ENCODE measurements around the gene GMIP. TPM values are rescaled to one million over a fixed set of nuclear protein-coding genes. Genes with fewer than 3 reads are reported as not detected.
A peak's percentile ranks its signal among the peaks of the same experiment; 100 is the strongest.

Gene GMIP
- total RNA-seq, 2 experiments from 2014 or later: 128 to 135 TPM

DNA sequence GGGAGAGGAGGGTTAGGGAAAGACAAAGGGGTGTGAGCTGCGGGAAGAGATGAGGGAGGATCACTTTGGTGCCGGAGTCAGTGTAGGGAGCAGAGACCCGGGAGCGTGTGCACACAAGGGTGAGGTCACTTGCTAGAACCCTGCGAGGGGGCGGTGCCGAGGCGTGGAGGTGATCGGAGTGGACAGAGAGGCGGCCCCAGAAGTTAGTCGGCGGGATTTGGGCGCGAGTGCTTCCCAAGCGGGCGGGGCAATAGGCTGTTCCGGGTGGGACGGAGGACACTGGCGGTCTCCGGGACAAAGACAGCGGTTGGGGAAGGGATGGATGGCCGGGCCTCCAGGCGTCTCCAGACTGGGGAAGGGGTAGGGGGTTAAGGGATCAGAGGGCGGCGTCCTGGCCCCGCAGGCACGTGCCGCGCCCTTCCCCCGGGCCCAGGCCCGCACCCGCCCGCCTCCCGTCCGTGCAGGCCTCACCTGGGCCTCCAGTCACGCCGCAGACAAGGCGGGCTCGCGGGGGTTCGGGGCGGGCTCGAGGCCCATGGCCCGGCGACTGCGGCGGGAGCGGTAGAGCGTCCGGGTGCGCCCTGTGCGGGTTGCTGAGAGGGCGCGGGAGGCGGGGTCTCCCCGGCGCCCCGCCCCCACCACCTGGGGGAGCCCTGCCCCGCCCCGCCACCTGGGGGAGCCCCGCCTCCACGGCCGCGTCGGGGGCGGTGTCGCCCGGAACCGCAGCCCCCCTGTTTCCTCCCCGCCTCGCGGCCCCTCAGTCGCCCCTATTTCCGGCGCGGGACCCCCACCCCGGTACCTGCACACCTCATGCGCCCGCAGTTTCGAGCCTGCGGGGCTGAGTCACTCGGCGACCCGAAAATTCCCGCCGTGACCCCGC lies 15.6 kb downstream of the GMIP start, which contains the start of gene LPAR2:
TSS of gene LPAR2 (minus strand) at position 600 of the 880 bp plus-strand sequence. CDS start 945 bp downstream, outside the sequence.
- no peaks in the 10 kb centered on the region for H3K9me3 Mint-ChIP-seq
- H3K4me1 Mint-ChIP-seq: peaks cover 26% of the 10 kb centered on the region
- peak; percentile 75 for ATAC-seq (ENCODE audit: low read depth)
- H3K27me3 Mint-ChIP-seq: no peaks in the 10 kb centered on the region
- peak; percentile 92 for DNase-seq
- H3K36me3 Mint-ChIP-seq: peaks cover 25% of the 10 kb centered on the region
- POLR2A ChIA-PET: interaction anchor here (0.6 to 3.6 kb wide), 27 partner anchors 9 to 148 kb away, joined by 3 to 25 read pairs (median 4); partner anchors contain the start of genes ATP13A1, GMIP, NDUFA13 and PBX4
- peak within 1 kb of the TSS; percentile 99 for H3K4me3 Mint-ChIP-seq
- peak within 1 kb of the TSS; percentile 96 for H3K27ac Mint-ChIP-seq

DNA sequence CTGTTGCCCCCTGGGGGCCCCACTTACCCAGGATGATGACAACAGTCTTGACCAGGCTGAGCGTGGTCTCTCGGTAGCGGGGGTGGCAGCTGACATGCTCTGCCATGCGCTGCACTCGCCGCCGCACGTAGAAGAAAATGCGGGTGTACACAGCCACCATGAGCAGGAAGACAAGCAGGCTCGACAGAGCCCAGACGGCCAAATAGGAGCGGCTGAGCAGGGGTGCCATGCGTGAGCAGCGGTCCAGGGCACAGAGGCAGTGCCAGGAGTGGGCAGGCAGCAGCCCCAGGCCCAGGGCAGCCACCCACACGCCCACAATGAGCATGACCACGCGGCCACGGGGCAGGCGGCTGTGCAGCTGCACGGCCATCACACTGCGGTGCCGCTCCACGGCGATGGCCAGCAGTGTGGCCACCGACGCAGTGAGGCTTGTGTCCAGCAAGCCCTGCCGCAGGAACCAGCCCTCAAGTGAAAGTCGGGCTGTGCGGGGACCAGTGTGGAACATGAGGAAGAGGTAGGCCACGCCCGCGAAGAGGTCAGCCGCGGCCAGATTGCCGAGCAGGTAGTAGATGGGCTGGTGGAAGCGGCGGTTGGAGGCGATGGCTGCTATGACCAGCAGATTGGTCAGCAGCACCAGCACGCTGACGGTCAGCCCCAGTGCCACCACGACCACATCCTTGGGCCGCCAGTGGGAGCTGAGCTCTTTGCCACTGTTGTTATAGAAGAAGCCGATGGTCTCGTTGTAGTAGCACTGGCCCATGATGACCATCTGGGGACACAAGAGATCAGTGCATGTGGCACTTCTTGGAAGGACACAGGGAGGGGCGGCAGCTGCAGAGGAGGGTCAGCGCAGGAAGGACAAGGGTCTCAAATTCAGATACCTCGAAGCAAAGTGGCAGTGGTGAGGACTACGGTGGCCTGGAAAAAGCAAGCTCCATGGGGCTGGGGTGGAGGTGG lies 16.7 kb downstream of the GMIP start:
- Mint-ChIP-seq H3K4me3 (peak overlapping the region; percentile 99), H3K9me3 (no peaks in the 10 kb centered on the region), H3K27me3 (no peaks in the 10 kb centered on the region), H3K27ac (peak overlapping the region; percentile 96), H3K36me3 (peaks cover 21% of the 10 kb centered on the region), H3K4me1 (peaks cover 24% of the 10 kb centered on the region)
- no peak for ATAC-seq (ENCODE audit: low read depth)
- POLR2A ChIA-PET: interaction anchor here (0.6 to 3.6 kb wide), 20 partner anchors 8 to 122 kb away, joined by 3 to 25 read pairs (median 4); partner anchors contain the start of genes GMIP, NDUFA13, PBX4 and TSSK6
- no peak for DNase-seq

DNA sequence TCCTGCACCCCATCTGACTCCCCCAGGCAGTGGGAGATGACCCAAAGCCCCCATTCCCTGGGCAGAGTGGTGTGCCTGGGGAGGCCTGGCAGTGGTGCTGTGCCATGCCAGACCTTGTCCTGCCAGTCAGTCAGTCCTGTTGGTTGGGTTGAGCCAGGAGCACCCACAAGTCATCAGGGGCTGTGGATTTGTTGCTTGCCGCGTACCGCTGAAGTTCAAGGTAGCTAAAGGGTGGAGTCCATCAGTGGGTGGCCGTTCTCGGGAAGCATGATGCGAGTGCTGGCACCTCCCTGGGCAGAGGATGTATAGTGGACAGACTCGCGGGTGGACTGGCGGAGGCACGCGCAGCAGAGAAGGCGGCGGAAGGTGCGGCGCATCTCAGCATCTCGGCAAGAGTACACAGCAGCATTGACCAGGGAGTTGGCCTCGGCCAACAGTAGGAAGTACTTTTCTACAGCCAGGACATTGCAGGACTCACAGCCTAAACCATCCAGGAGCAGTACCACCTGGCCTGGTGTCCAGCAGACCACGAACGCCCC lies 19.4 kb downstream of the GMIP start:
- peak overlapping the region; percentile 38 for H3K27ac Mint-ChIP-seq
- H3K36me3 Mint-ChIP-seq: peaks cover 22% of the 10 kb centered on the region
- no peaks in the 10 kb centered on the region for H3K27me3 Mint-ChIP-seq
- DNase-seq (no peak), ATAC-seq (ENCODE audit: low read depth) (no peak)
- H3K9me3 Mint-ChIP-seq: no peaks in the 10 kb centered on the region
- POLR2A ChIA-PET: interaction anchor here (0.7 to 1.7 kb wide), 3 partner anchors 9 to 25 kb away, joined by 3 to 6 read pairs (median 3); no protein-coding TSS in a partner anchor
- H3K4me1 Mint-ChIP-seq: peaks cover 31% of the 10 kb centered on the region
- no peak overlapping the region for H3K4me3 Mint-ChIP-seq

DNA sequence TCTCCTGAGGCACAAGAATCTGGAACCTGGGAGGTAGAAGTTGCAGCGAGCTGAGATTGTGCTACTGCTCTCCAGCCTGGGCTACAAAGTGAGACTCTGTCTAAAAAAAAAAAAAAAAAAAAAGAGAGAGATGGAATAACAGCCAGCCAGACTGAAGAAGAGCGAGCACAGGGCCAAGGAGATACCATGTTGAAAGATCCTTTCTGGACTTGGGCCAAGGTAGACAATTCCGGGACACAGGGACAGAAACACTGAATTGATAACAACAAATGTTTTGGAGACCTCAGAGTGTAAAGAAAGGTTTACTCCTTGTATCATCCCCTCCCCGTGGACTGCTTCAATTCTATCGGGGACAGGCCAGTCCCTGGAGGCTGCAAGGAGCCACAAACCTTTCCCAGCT lies 20.1 kb downstream of the GMIP start:
- no peak overlapping the region for H3K27ac Mint-ChIP-seq
- H3K36me3 Mint-ChIP-seq: peaks cover 20% of the 10 kb centered on the region
- ATAC-seq (ENCODE audit: low read depth) (no peak), DNase-seq (no peak)
- H3K27me3 Mint-ChIP-seq: peaks cover 2% of the 10 kb centered on the region
- no peak overlapping the region for H3K4me3 Mint-ChIP-seq
- no peaks in the 10 kb centered on the region for H3K9me3 Mint-ChIP-seq
- peaks cover 33% of the 10 kb centered on the region for H3K4me1 Mint-ChIP-seq
- POLR2A ChIA-PET: interaction anchor here (0.6 to 1.0 kb wide), 2 partner anchors 20 to 91 kb away, joined by 3 read pairs; no protein-coding TSS in a partner anchor

DNA sequence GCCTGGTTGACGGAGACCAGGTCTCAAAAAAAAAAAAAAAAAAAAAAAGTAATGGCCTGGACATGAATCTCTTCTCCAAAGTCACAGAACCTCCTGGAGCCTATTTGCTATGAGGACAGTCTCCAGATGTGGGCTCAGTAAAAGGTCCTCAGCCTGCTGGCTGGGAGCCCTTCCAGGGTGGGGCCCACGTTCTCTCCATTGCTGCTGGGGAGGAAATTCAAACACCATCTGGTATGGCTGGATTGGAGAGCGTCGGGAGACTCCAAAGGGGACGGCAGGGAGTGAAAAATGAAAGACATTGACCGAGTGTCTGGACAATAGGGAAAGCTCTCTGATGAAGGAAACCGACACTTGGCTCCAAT lies 23.6 kb downstream of the GMIP start:
- Mint-ChIP-seq H3K4me1 (peaks cover 37% of the 10 kb centered on the region), H3K27ac (no peak overlapping the region), H3K27me3 (peaks cover 2% of the 10 kb centered on the region), H3K9me3 (no peaks in the 10 kb centered on the region), H3K4me3 (no peak overlapping the region), H3K36me3 (peaks cover 17% of the 10 kb centered on the region)
- ATAC-seq (ENCODE audit: low read depth) (no peak), DNase-seq (no peak)
- POLR2A ChIA-PET: interaction anchor here (0.6 to 1.5 kb wide), 4 partner anchors 18 to 44 kb away, joined by 3 to 5 read pairs (median 4); partner anchors contain the start of gene ATP13A1

DNA sequence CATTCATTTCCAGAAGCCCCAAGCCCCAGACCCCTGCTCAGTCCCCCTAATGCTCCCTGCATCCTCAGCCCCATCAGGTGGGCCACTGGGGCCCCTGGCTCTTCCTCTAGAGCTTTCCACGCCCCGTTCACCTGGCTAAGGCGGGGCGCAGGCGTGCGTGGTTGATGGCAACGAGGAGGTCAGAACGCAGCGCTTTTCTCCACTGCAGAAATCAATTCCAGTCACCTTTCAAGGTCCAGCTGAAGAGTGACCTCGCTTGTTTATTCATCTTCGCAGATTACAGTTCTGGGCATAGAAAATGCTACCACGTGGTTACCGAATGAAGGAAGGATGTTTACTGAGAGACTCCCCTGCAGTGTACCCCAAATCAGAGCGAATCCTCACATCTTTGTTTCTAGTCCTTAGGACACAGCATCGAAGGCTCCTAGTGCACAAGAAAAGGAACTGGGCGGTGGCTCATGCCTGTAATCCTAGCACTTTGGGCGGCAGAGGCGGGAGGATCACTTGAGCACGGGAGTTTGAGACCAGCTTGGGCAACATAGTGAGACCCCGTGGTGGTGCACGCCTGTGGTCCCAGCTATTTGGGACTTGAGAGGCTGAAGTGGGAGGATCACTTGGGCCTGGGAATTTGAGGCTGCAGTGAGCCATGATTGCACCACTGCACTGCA lies 24.1 kb downstream of the GMIP start:
- POLR2A ChIA-PET: interaction anchor here (0.7 to 1.5 kb wide), 6 partner anchors 8 to 45 kb away, joined by 3 to 5 read pairs (median 4); partner anchors contain the start of gene ATP13A1
- Mint-ChIP-seq H3K9me3 (no peaks in the 10 kb centered on the region), H3K27ac (peak overlapping the region; percentile 86), H3K4me1 (peaks cover 37% of the 10 kb centered on the region), H3K4me3 (peak overlapping the region; percentile 86), H3K36me3 (peaks cover 17% of the 10 kb centered on the region), H3K27me3 (peaks cover 2% of the 10 kb centered on the region)
- ATAC-seq (ENCODE audit: low read depth): no peak
- no peak for DNase-seq

DNA sequence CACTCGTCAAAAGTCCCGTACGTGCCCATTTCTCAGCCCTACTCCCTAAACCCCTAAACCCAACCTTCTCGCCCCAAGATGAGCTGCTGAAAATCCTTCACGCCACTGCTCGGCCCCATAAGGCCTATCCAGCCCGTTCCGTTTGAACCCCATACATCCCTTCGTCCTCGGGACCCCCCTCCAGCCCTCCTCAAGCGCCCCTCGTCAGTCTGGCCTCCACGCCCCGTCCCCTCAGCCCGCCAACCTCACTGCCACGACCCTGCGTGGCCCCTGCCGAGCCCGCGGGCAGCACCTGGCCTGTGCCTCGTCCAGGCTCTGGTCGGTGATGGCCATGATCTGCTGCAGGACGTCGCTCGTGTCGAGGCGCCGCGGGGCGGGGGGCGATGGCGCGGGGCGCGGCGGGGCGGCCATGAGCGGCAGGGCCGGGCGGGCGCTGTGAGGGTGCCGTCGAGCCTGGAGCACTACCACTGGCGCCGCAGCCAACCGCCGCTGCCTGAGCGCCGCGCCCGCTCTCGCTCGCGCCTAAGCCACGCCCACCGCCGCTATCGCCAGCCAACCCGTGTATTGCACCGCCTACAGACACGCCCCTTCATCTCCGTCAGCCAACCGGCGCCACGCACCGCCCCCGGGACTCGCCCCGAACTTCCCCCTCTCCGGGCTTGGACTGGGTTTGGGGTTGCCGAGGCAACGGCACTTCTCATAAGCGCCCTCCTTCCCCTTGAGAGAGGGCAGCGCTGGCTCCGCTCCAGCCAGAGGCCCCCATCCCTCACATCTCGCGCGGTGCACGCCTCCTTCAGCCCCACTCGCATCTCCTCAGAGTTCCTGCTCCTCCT lies 25.0 kb downstream of the GMIP start, which contains the start of gene PBX4:
TSS of gene PBX4 (minus strand) at position 469 of the 833 bp plus-strand sequence. CDS start at position 411, 58 bp downstream.
- peak within 1 kb of the TSS; percentile 86 for H3K4me3 Mint-ChIP-seq
- peaks cover 35% of the 10 kb centered on the region for H3K4me1 Mint-ChIP-seq
- H3K9me3 Mint-ChIP-seq: no peaks in the 10 kb centered on the region
- H3K27me3 Mint-ChIP-seq: peaks cover 2% of the 10 kb centered on the region
- POLR2A ChIA-PET: interaction anchor here (0.6 to 2.8 kb wide), 11 partner anchors 8 to 79 kb away, joined by 3 to 13 read pairs (median 5); partner anchors contain the start of genes ATP13A1 and ZNF101
- DNase-seq (peak; percentile 99), ATAC-seq (ENCODE audit: low read depth) (peak; percentile 94)
- H3K36me3 Mint-ChIP-seq: peaks cover 15% of the 10 kb centered on the region
- H3K27ac Mint-ChIP-seq: peak within 1 kb of the TSS; percentile 87

DNA sequence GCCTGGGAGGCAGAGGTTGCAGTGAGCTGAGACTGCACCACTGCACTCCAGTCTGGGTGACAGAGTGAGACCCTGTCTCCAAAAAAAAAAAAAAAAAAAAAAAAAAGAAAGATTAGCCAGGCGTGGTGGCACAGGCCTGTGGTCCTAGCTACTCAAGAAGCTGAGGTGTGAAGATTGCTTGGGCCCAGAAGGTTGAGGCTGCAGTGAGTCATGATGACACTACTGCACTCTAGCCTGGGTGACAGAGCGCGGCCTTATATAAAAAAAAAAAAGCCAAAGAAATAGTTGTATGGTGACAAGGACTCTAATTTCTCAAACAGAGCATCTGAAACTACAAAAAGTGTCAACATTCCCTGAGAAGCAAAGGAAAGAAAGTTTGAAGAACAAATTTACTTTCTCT lies 28.4 kb downstream of the GMIP start:
- Mint-ChIP-seq H3K4me1 (peaks cover 38% of the 10 kb centered on the region), H3K27ac (peak overlapping the region; percentile 18), H3K27me3 (peaks cover 2% of the 10 kb centered on the region)

DNA sequence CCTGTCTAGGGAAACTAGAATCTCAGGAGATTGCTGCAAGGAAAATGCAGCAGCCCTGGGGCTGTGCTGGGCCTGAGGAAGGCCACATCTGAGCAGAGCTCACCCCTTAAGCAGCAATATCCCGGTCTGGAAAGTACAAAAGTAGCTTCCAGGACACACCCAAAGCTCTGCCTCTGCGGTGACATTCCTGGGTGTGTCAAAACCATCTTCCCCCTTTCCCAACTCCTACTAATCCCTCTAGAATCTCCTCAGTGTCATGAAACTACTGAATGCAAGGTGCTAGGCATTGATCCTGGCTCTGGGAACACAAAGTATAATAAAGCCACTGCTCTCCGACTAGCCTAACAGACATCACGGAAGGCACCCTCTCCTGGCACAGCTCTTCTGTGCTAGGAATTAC lies 30.0 kb downstream of the GMIP start:
- DNase-seq: no peak
- Mint-ChIP-seq H3K27ac (peak overlapping the region; percentile 36), H3K27me3 (no peaks in the 10 kb centered on the region), H3K4me3 (no peak overlapping the region), H3K4me1 (peaks cover 36% of the 10 kb centered on the region), H3K9me3 (no peaks in the 10 kb centered on the region), H3K36me3 (peaks cover 41% of the 10 kb centered on the region)
- POLR2A ChIA-PET: interaction anchor here (0.9 to 2.5 kb wide), 2 partner anchors 11 to 53 kb away, joined by 5 to 10 read pairs; no protein-coding TSS in a partner anchor
- ATAC-seq (ENCODE audit: low read depth): no peak

More for the DNA sequence above, 28.4 kb downstream of the GMIP start:
- POLR2A ChIA-PET: interaction anchor here (0.6 to 1.3 kb wide), 5 partner anchors 9 to 18 kb away, joined by 3 to 6 read pairs (median 3); no protein-coding TSS in a partner anchor
- Mint-ChIP-seq H3K9me3 (no peaks in the 10 kb centered on the region), H3K4me3 (peak overlapping the region; percentile 43), H3K36me3 (peaks cover 29% of the 10 kb centered on the region)
- DNase-seq (no peak), ATAC-seq (ENCODE audit: low read depth) (peak; percentile 11)

DNA sequence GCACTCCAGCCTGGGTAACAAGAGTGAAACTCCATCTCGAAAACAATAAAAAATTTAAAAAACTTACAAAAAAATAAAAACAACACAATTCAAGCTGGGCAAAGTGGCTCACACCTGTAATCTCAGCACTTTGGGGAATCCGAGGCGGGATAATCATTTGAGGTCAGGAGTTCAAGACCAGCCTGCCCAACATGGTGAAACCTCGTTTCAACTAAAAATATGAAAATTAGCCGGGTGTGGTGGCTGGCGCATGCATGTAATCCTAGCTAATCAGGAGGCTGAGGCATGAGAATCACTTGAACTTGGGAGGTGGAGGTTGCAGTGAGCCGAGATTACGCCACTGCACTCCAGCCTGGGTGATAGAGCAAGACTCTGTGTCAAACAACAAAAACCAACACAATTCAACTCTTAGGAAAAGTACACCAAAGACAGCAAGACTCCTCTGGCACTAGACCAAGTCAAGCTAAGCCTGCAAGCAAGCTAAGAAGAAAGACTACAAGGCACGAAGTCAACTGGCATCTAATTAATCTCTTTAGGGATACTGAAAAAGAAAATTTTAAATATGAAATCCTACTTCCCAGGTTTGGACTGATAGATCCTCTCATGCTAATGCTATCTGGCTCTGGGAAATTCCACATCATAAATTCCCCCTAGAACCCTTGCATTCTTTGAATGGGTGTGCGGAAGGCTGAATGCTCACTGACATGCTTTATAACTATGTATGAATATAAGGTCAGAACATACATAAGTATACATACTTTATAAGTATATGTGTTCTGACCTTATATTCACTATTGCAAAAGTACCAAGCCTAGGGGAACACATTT lies 32.9 kb downstream of the GMIP start:
- Mint-ChIP-seq H3K4me1 (peaks cover 38% of the 10 kb centered on the region), H3K27me3 (no peaks in the 10 kb centered on the region), H3K4me3 (no peak overlapping the region), H3K9me3 (no peaks in the 10 kb centered on the region), H3K27ac (no peak overlapping the region), H3K36me3 (peaks cover 42% of the 10 kb centered on the region)
- POLR2A ChIA-PET: interaction anchor here (0.6 to 1.6 kb wide), 6 partner anchors 7 to 21 kb away, joined by 3 to 5 read pairs (median 3); no protein-coding TSS in a partner anchor
- DNase-seq (no peak), ATAC-seq (ENCODE audit: low read depth) (no peak)

All from activated naive CD8-positive, alpha-beta T cell treated with anti-CD3 and anti-CD28 coated beads, Interleukin-2, amount 10 ng/mL, durations not matched to agents 7 days and 5 days (primary cell).